ENCODE results near the gene BMP5.

The BMP5 gene

DNA sequence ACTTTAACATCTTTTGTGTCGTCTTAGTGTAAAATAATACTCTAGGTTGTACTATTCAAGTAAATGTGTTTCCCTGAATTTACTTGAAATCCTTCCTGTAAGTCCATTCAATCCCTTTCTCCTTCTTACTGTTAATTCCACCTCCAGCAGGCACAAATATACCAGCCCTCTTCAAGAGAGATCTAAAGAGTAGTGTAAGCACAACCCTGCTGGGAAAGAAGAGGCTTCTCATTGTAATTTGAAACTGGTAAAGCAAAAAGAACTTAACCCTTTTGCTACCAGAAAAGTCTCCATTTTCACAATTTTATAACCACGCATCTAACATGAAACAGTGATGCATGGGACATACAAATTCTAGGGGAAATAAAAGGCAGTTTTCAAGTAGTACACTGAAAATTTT is at the start of gene BMP5:
Gene BMP5, minus strand, starts transcription at position 191 of the 400 bp plus-strand sequence. CDS start 725 bp downstream, outside the sequence.
- TF ChIP-seq, protein P1, sequence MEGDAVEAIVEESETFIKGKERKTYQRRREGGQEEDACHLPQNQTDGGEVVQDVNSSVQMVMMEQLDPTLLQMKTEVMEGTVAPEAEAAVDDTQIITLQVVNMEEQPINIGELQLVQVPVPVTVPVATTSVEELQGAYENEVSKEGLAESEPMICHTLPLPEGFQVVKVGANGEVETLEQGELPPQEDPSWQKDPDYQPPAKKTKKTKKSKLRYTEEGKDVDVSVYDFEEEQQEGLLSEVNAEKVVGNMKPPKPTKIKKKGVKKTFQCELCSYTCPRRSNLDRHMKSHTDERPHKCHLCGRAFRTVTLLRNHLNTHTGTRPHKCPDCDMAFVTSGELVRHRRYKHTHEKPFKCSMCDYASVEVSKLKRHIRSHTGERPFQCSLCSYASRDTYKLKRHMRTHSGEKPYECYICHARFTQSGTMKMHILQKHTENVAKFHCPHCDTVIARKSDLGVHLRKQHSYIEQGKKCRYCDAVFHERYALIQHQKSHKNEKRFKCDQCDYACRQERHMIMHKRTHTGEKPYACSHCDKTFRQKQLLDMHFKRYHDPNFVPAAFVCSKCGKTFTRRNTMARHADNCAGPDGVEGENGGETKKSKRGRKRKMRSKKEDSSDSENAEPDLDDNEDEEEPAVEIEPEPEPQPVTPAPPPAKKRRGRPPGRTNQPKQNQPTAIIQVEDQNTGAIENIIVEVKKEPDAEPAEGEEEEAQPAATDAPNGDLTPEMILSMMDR (IDR thresholded peaks at IDR 0.05; ENCODE audit: low read depth, low read length): no peak
- DNase-seq (ENCODE audit: extremely low read depth, low read depth): no peak

DNA sequence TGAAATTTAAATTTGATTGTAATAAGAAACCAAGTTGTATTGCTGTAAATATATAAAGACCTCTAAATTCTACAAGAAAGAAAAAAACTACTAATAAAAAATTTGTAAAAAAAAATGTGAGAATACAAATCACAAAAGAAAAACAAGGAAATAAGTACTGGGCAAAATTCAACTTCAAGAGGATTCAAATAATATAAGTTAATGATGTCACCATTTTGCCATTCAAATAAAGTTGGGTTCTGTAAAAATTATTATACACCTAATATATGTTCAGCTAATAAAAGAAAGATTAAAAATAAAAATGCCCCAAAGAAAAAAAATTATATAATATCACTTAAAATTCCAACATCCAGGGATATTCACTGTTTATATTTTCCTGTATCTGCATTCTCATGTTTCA is 47.0 kb upstream of the BMP5 start:
- DNase-seq (ENCODE audit: extremely low read depth, low read depth): no peak
- TF ChIP-seq, protein P1 (IDR thresholded peaks at IDR 0.05; ENCODE audit: low read depth, low read length): no peak

DNA sequence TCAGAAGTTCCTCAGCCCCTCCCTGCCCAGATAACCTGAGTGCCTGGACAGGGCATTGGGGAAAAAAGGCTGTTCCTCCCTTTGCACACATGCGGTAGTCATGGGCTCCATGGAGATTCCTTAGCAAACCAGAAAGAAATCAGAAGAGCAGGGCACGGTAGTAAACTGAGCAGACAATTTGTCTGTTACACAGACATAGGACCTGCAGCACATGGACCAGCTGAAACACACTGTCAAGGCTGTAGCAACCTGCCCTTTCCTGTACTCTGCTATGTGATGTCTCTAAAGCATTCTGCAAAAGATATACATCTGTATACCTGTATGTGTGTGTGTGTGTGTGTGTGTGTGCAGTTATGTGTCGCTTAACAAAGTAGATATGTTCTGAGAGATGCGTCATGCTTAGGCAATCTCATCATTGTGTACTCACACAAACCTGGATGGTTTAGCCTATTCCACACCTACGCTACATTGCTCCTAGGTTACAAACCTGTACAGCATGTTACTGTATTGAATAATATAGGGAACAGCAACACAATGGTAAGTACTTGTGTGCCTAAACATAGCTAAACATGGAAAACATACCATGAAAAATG is 44.4 kb upstream of the BMP5 start:
- no peak for DNase-seq (ENCODE audit: extremely low read depth, low read depth)
- TF ChIP-seq, protein P1 (IDR thresholded peaks at IDR 0.05; ENCODE audit: low read depth, low read length): no peak

DNA sequence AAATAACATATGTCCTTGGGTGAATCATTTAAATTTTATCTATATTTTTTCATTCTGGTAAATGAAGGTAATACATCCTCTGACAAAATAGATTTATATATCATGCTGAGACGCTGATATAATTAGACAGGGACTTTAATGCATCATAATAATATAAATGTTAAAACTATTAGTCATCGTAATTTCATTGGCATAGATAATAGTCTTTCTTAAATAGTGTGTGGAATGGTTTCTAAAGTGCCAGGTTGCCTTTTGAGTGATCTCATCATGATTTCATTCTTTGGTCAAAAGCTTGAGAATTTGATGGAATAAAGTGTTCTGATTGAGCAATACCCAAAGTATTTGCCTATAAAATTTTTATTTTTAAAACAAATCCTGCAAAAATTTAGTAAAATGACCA is 43.2 kb upstream of the BMP5 start:
- TF ChIP-seq, protein P1 (IDR thresholded peaks at IDR 0.05; ENCODE audit: low read depth, low read length): no peak
- no peak for DNase-seq (ENCODE audit: extremely low read depth, low read depth)

DNA sequence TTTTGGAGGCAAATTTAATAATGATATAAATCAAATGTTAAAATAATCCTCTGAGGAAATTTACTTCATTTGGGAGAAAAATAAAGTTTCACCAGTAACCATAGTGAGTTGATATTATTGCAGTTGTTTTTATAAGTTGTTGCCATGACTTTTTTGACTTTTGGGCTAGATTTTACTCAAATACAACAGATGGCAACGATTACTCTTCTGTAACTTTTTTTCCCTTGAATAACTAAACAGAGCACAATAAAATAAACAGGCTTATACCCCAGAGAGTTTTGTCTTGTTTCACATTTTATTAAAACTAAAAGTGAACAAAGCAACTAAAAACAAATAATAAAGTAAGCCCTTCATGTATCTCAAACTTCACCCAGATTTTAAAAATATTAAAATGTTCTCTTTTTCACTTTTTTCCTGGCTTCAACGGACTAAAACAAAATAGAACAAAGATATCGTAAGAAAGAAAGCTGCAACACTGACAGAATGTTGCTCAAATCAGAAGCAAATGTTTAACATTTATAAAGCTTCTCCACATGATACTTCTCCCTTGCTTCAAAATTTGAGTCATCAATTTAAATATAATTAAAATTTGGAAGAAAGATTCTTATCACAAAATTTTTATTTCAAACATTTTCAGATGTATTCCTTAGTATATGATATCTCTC is 42.5 kb upstream of the BMP5 start:
- peak; percentile 77 for DNase-seq (ENCODE audit: extremely low read depth, low read depth)
- TF ChIP-seq, protein P1 (IDR thresholded peaks at IDR 0.05; ENCODE audit: low read depth, low read length): no peak

DNA sequence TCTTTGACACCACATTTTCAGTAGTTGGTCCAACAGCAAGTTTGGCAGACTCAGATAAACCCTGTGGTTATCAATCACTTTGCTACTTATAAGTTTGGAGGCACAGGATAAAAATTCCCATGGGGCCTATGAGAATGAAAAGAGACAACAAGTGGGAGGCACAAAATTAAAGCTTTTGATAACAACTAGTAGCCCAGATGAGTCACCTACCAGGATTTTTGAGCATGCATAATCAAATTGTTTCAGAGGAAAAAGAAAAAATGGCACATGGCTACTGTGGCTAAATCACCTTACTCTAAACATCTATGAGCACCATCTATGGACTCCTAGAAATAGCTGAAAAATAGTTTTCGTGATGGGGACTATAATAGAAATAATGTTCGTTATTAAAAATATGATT is 40.8 kb upstream of the BMP5 start:
- TF ChIP-seq, protein P1 (IDR thresholded peaks at IDR 0.05; ENCODE audit: low read depth, low read length): no peak
- DNase-seq (ENCODE audit: extremely low read depth, low read depth): no peak

All from AG09319 (cell line).